Nephron (organoid): ENCODE measurements around the gene HOXA2.

Source experiments
- H3K27ac Mint-ChIP-seq, 3 experiments: 2 replicates each; pipeline ENCODE4 v1.8.0; 2020; ENCODE audit warnings: mixed read lengths in 3 of 3, mild to moderate bottlenecking in 2 of 3, moderate library complexity in 1 of 3
- H3K27me3 Mint-ChIP-seq: 2 replicates; pipeline ENCODE4 v1.8.0; 2021; ENCODE audit warnings: low read depth, mild to moderate bottlenecking, moderate library complexity, mixed read lengths
- H3K36me3 Mint-ChIP-seq: 2 replicates; pipeline ENCODE4 v1.8.0; 2020; ENCODE audit warnings: low read depth, mixed read lengths
- H3K4me1 Mint-ChIP-seq: 2 replicates; pipeline ENCODE4 v1.8.0; 2020; ENCODE audit warnings: mixed read lengths
- H3K4me3 Mint-ChIP-seq, 3 experiments: 2 replicates each; pipeline ENCODE4 v1.8.0; 2020; ENCODE audit warnings: mild to moderate bottlenecking in 3 of 3, mixed read lengths in 3 of 3, moderate library complexity in 2 of 3
- H3K9me3 Mint-ChIP-seq: 2 replicates; pipeline ENCODE4 v1.8.0; 2020; ENCODE audit warnings: mixed read lengths
- TF ChIP-seq, protein P1 (sequence below), 3 experiments: fragments of 200-600 bp; sonication (generic); IDR thresholded peaks; one replicate each; pipeline ENCODE4 v1.5.0; 2021; ENCODE audit warnings: antibody characterized with exemption in 3 of 3; ENCODE audit not compliant: unreplicated experiment in 3 of 3

HOXA2 gene

DNA sequence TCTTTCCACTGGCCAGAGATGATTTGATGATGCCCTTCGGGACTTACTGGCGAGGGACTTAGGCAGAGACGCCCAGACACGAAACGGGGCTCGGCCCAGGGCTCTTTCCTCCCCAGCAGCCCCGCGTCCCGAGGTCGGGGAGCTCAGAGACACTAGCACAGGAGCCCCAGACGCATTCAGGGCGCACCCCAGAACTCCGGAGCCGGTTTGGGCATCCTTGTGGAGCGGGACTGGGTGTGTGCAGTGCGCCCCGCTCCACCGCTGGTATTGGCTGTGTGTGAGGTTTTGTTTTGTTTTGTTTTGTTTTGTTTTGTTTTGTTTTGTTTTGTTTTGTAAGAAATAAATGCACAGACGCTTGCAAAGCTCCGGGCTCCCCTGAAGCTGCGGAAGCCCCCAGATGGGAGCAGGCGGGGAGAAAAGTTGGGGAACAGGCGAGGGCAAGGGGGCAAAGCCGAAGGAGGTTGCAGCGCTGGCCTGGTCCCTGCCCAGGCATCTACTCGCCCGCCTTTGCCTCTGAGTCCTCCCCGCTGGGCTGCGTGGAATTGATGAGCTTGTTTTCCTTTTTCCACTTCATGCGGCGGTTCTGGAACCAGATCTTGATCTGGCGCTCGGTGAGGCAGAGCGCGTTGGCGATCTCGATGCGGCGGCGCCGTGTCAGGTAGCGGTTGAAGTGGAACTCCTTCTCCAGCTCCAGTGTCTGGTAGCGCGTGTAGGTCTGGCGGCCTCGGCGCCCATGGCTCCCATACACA lies 42.9 kb upstream of the HOXA2 start:
- TF ChIP-seq, protein P1, sequence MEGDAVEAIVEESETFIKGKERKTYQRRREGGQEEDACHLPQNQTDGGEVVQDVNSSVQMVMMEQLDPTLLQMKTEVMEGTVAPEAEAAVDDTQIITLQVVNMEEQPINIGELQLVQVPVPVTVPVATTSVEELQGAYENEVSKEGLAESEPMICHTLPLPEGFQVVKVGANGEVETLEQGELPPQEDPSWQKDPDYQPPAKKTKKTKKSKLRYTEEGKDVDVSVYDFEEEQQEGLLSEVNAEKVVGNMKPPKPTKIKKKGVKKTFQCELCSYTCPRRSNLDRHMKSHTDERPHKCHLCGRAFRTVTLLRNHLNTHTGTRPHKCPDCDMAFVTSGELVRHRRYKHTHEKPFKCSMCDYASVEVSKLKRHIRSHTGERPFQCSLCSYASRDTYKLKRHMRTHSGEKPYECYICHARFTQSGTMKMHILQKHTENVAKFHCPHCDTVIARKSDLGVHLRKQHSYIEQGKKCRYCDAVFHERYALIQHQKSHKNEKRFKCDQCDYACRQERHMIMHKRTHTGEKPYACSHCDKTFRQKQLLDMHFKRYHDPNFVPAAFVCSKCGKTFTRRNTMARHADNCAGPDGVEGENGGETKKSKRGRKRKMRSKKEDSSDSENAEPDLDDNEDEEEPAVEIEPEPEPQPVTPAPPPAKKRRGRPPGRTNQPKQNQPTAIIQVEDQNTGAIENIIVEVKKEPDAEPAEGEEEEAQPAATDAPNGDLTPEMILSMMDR (IDR thresholded peaks at IDR 0.05; ENCODE audit: unreplicated experiment in 3 of 3) = no peak
- H3K27ac Mint-ChIP-seq = peak overlapping the region; percentile 97 to 100 (median 99)
- H3K27me3 Mint-ChIP-seq = peaks cover 10% of the 10 kb centered on the region
- no peaks in the 10 kb centered on the region for H3K9me3 Mint-ChIP-seq
- peak overlapping the region; percentile 95 to 98 (median 96) for H3K4me3 Mint-ChIP-seq
- peaks cover 83% of the 10 kb centered on the region for H3K36me3 Mint-ChIP-seq
- H3K4me1 Mint-ChIP-seq = peaks cover 71% of the 10 kb centered on the region

DNA sequence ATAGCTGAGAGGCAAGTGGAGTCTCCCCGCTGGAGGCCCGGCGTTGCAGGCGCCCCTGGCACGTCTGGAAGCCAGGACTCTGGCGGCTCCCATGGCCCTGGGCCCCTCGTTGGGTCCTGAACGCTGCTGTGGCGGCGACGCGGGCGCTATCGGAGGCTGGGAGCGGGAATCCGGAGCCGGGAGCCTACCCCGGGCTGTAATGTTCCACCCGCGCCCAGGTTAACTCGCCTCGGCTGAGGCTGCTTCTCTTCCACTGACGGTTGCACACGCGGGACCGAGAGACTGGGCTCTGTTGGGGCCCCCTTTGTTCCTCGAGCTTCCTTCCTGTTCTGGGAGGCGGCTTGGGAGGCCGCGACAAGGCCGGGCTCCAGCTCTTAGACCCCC lies 42.3 kb upstream of the HOXA2 start:
- Mint-ChIP-seq H3K27me3 (peaks cover 10% of the 10 kb centered on the region), H3K9me3 (no peaks in the 10 kb centered on the region), H3K36me3 (peaks cover 86% of the 10 kb centered on the region), H3K4me1 (peaks cover 74% of the 10 kb centered on the region), H3K4me3 (peak overlapping the region; percentile 95 to 98 (median 96)), H3K27ac (peak overlapping the region; percentile 97 to 100 (median 99))
- TF ChIP-seq, protein P1 (IDR thresholded peaks at IDR 0.05; ENCODE audit: unreplicated experiment in 3 of 3) = no peak

DNA sequence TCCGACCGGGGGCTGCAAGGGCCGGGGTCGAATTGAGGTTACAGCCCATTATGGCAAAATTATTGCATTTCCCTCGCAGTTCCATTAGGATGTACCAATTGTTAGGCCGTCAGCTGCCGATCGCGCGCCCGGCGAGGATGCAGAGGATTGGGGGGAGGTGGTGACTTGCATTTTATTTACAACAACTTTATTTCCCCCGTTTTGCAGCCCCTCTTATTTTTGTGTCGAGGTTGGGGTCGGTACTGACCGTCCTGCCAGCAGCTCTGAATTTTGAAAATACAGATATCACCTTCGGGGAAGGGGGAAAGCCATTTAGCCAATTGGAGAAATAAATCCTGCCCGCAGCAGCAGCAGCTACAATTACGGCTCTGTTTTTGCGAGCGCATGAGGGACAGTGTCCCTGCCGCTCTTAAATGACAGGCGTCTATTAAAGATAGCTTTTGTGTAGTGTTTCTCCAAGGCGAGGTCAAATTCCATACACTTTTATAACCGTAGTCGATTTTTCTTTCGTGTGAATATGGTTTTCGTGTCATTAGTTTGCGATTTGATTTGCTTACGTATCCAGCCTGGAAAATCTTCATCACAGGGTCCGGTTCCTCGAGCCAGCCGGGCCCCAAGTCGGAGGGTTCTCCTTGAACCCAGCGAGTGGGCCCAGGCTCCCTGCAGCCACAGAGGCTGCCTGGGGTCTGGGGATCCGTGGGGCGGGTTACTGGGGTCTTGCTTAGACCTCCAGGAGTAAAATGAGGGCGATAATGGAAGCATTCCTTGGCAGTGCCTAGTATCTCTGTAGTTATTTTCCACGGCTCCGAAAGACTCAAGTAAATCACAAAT lies 41.7 kb upstream of the HOXA2 start:
- Mint-ChIP-seq H3K9me3 (no peaks in the 10 kb centered on the region), H3K36me3 (peaks cover 83% of the 10 kb centered on the region), H3K4me1 (peaks cover 76% of the 10 kb centered on the region), H3K27ac (peak overlapping the region; percentile 97 to 100 (median 99)), H3K4me3 (peak overlapping the region; percentile 95 to 98 (median 96)), H3K27me3 (peaks cover 10% of the 10 kb centered on the region)
- TF ChIP-seq, protein P1 (IDR thresholded peaks at IDR 0.05; ENCODE audit: unreplicated experiment in 3 of 3) = no peak

DNA sequence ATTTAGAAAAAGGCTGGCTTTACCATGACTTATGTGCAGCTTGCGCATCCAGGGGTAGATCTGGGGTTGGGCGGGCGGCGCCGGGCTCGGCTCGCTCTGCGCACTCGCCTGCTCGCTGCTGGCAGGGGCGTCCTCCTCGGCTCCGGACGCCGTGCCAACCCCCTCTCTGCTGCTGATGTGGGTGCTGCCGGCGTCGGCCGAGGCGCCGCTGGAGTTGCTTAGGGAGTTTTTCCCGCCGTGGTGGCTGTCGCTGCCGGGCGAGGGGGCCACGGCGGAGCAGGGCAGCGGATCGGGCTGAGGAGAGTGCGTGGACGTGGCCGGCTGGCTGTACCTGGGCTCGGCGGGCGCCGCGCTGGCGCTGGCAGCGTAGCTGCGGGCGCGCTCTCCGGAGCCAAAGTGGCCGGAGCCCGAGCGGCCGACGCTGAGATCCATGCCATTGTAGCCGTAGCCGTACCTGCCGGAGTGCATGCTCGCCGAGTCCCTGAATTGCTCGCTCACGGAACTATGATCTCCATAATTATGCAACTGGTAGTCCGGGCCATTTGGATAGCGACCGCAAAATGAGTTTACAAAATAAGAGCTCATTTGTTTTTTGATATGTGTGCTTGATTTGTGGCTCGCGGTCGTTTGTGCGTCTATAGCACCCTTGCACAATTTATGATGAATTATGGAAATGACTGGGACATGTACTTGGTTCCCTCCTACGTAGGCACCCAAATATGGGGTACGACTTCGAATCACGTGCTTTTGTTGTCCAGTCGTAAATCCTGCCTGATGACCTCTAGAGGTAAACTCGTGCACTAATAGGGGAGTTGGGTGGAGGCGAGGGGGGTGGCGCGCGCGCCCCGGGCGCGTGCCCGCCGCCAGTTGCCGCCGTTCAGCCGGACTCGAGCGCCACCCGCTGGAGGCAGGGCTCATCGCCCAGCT lies 40.8 kb upstream of the HOXA2 start, which contains the start of gene HOXA5:
HOXA5 (minus strand) TSS at position 659 of the 927 bp plus-strand sequence; CDS start at position 585, 74 bp downstream.
- H3K9me3 Mint-ChIP-seq = no peaks in the 10 kb centered on the region
- H3K36me3 Mint-ChIP-seq = peaks cover 85% of the 10 kb centered on the region
- H3K27ac Mint-ChIP-seq = peak within 1 kb of the TSS; percentile 98 to 100 (median 99)
- TF ChIP-seq, protein P1 (IDR thresholded peaks at IDR 0.05; ENCODE audit: unreplicated experiment in 3 of 3) = peak; percentile 82 to 97 (median 94)
- H3K4me1 Mint-ChIP-seq = peaks cover 82% of the 10 kb centered on the region
- peaks cover 10% of the 10 kb centered on the region for H3K27me3 Mint-ChIP-seq
- peak within 1 kb of the TSS; percentile 95 to 98 (median 96) for H3K4me3 Mint-ChIP-seq

DNA sequence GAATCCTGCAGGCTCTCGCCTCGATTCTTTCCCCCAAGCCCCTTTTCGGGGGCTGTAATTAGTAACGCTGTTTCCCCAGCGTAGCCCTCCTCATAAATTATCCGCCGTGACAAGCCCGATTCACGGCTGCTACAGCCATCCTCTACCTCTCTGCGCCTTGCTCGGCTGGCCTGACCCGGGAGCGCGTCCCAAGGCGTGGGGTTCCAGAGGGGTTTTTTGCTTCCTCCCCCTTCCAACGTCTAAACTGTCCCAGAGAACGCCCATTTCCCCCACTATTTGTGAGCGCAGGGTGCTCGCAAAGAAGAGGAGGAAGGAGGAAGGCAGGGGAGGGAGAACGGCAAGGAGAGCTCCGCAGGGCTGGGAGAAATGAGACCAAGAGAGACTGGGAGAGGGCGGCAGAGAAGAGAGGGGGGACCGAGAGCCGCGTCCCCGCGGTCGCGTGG lies 40.1 kb upstream of the HOXA2 start:
- Mint-ChIP-seq H3K4me3 (peak overlapping the region; percentile 95 to 98 (median 96)), H3K27me3 (peaks cover 10% of the 10 kb centered on the region), H3K36me3 (peaks cover 86% of the 10 kb centered on the region), H3K4me1 (peaks cover 85% of the 10 kb centered on the region), H3K9me3 (no peaks in the 10 kb centered on the region), H3K27ac (peak overlapping the region; percentile 98 to 100 (median 99))
- TF ChIP-seq, protein P1 (IDR thresholded peaks at IDR 0.05; ENCODE audit: unreplicated experiment in 3 of 3) = no peak
